ENCODE results near the gene FIGN. TPM values are rescaled to one million over a fixed set of nuclear protein-coding genes. Genes with fewer than 3 reads are reported as not detected.

FIGN gene
- total RNA-seq, 1 experiment from 2014 or later, result 14.6 TPM

GRCh38 chr2:163675388-163675787, 60.4 kb downstream of the FIGN start:
- H3K4me2 ChIP-seq (ENCODE audit: insufficient read depth, insufficient read length, low read length), result no peak overlapping the region
- H4K5ac ChIP-seq (ENCODE audit: insufficient read length, low read depth, low read length), result no peak overlapping the region
- WGBS (ENCODE audit: extremely low coverage, insufficient read length, low lambda C conversion rate), result no CpG with 5 or more reads among the region's 2 CpGs
- no peaks in the 10 kb centered on the region for H3K4me1 ChIP-seq (ENCODE audit: insufficient read depth, low read length)
- DNase-seq, result no peak
- H3K9me3 ChIP-seq (ENCODE audit: control insufficient read depth, low read depth, low read length), result no peaks in the 10 kb centered on the region
- H2BK5ac ChIP-seq (ENCODE audit: insufficient read length, low read length), result no peak overlapping the region
- no peak overlapping the region for H3K56ac ChIP-seq (ENCODE audit: insufficient read length, low read depth, low read length)
- H3K27ac ChIP-seq (ENCODE audit: insufficient read length, low read depth, low read length), result no peak overlapping the region
- no peak overlapping the region for H3K9ac ChIP-seq (ENCODE audit: extremely low read depth, insufficient read length, low read length)
- no peak overlapping the region for H4K8ac ChIP-seq (replicated peaks; ENCODE audit: insufficient read length, low read depth, low read length)
- H3K27ac Mint-ChIP-seq, result no peak overlapping the region
- H4K20me1 ChIP-seq (ENCODE audit: control insufficient read depth, insufficient read depth, insufficient read length), result no peaks in the 10 kb centered on the region
- no peak overlapping the region for H2AFZ ChIP-seq (ENCODE audit: low read length)
- H3T11ph ChIP-seq (ENCODE audit: low read length), result no peak overlapping the region
- H3K18ac ChIP-seq (ENCODE audit: insufficient read length, low read depth, low read length), result no peak overlapping the region
- H3K4me1 Mint-ChIP-seq, result peaks cover 3 to 6% of the 10 kb centered on the region in 2 experiments; a peak in 1 of 4 replicates
- H3K9me3 Mint-ChIP-seq, result no peaks in the 10 kb centered on the region
- no peak overlapping the region for H3K23ac ChIP-seq (ENCODE audit: insufficient read length, low read depth, low read length)
- H3K79me1 ChIP-seq (ENCODE audit: insufficient read depth, low read depth, low read length, poor library complexity, severe bottlenecking), result peaks cover 3% of the 10 kb centered on the region
- H3K4me3 Mint-ChIP-seq, result no peak overlapping the region
- no peaks in the 10 kb centered on the region; a peak in 1 of 7 replicates for H3K36me3 Mint-ChIP-seq (ENCODE audit: insufficient read depth in 1 of 3, low read depth in 3 of 3)
- no peaks in the 10 kb centered on the region for H3K27me3 Mint-ChIP-seq (ENCODE audit: low read depth)
- H3K79me2 ChIP-seq (ENCODE audit: insufficient read depth, low read length), result no peaks in the 10 kb centered on the region
- no peak overlapping the region for H2BK20ac ChIP-seq (ENCODE audit: low read depth, low read length, poor library complexity, severe bottlenecking)
- H3K14ac ChIP-seq (ENCODE audit: insufficient read depth, low read length), result no peak overlapping the region
- no peak overlapping the region for H2AK5ac ChIP-seq (ENCODE audit: insufficient read length, low read length)
- no peak overlapping the region for H3K4ac ChIP-seq (ENCODE audit: low read depth, low read length)
- no peak overlapping the region for H2BK120ac ChIP-seq (ENCODE audit: low read depth, low read length, poor library complexity, severe bottlenecking)
- no peak for TF ChIP-seq CTCF (conservative IDR thresholded peaks at IDR 0.05)
- no peaks in the 10 kb centered on the region for H3K27me3 ChIP-seq (ENCODE audit: insufficient read depth, low read length)
- H2BK15ac ChIP-seq (ENCODE audit: low read depth, low read length), result no peak overlapping the region
- H3K23me2 ChIP-seq (ENCODE audit: insufficient read length, low read depth, low read length, poor library complexity, severe bottlenecking), result no peaks in the 10 kb centered on the region
- no peak overlapping the region for H4K91ac ChIP-seq (ENCODE audit: insufficient read length, low read depth, low read length)
- H2BK12ac ChIP-seq (ENCODE audit: insufficient read length, low read depth, low read length), result no peak overlapping the region

Measured in H9 (cell line).